DND-41 (cell line): ENCODE data around the gene ITGB5.

Experiments
- EZH2 ChIP-seq: IDR thresholded peaks from 3 replicates; pipeline ENCODE4 v1.6.1; 2012; ENCODE audit warnings: borderline replicate concordance, low read depth, mild to moderate bottlenecking, moderate library complexity, low read length, inconsistent platforms; ENCODE audit not compliant: severe bottlenecking
- TF ChIP-seq, protein P1 (sequence below): IDR thresholded peaks from 2 replicates; pipeline ENCODE4 v1.5.1; 2012; ENCODE audit warnings: borderline replicate concordance, low read length, moderate library complexity, mild to moderate bottlenecking; ENCODE audit not compliant: poor library complexity, severe bottlenecking; ENCODE audit errors: extremely low read depth

DNA sequence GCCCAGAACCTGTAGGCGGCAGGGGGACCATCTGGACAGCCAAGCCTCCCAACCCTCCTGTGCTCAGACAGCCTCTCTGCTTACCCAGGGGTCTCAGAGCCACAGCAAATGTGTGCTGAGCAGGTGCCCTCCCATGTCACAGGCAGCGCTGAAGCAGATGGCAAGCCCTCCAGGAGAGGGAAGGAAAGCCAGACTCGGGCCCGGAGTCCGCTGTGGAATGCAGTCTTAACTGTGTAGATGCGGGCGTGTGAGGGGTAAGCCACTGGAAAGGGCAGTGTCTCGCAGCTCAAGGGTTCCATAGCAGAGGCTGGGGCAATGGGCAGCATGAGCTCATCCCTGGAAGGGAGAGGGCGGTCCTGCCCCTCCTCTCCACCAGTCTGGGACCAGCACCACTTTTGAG lies 111.3 kb downstream of the ITGB5 start:
- TF ChIP-seq, protein P1, sequence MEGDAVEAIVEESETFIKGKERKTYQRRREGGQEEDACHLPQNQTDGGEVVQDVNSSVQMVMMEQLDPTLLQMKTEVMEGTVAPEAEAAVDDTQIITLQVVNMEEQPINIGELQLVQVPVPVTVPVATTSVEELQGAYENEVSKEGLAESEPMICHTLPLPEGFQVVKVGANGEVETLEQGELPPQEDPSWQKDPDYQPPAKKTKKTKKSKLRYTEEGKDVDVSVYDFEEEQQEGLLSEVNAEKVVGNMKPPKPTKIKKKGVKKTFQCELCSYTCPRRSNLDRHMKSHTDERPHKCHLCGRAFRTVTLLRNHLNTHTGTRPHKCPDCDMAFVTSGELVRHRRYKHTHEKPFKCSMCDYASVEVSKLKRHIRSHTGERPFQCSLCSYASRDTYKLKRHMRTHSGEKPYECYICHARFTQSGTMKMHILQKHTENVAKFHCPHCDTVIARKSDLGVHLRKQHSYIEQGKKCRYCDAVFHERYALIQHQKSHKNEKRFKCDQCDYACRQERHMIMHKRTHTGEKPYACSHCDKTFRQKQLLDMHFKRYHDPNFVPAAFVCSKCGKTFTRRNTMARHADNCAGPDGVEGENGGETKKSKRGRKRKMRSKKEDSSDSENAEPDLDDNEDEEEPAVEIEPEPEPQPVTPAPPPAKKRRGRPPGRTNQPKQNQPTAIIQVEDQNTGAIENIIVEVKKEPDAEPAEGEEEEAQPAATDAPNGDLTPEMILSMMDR, result no peak
- TF ChIP-seq EZH2, result no peak
